NCI-H128 (cell line): Measurements from ENCODE around the gene GALM.

ENCODE experiments used
- DNase-seq: peaks from one replicate; lab custom pipeline; 2025; ENCODE audit not compliant: unreplicated experiment; lab: John Stamatoyannopoulos, UW

Gene GALM

GRCh38 chr2:38763228-38763627 is 97.3 kb downstream of the GALM start:
- DNase-seq: no peak

GRCh38 chr2:38763728-38764127 is 97.8 kb downstream of the GALM start:
- no peak for DNase-seq

GRCh38 chr2:38765149-38765548 is 99.2 kb downstream of the GALM start:
- no peak for DNase-seq

- DNase-seq: no peak
Observed at GRCh38 chr2:38765551-38765950, 99.6 kb downstream of the GALM start.

GRCh38 chr2:38771632-38772031 is 105.7 kb downstream of the GALM start:
- DNase-seq: no peak

- no peak for DNase-seq
Observed at GRCh38 chr2:38775097-38775920, 109.4 kb downstream of the GALM start.

GRCh38 chr2:38775921-38776225 is 110.0 kb downstream of the GALM start:
- no peak for DNase-seq

- no peak for DNase-seq
Observed at GRCh38 chr2:38776531-38776930, 110.6 kb downstream of the GALM start.

GRCh38 chr2:38778687-38779082 is 112.8 kb downstream of the GALM start:
- no peak for DNase-seq

- no peak for DNase-seq
Observed at GRCh38 chr2:38783586-38783985, 117.7 kb downstream of the GALM start.
